Osteoblast (primary cell): ENCODE data around the gene ZFAND5. TPM values are rescaled to one million over a fixed set of nuclear protein-coding genes. Genes with fewer than 3 reads are reported as not detected.
A peak's percentile ranks its signal among the peaks of the same experiment; 100 is the strongest.

Source experiments
- DNase-seq: peaks from one replicate; pipeline ENCODE4 v3.0.0; 2011; ENCODE audit warnings: low spot score, mixed read lengths; ENCODE audit not compliant: insufficient read length; ENCODE audit errors: missing footprints
- H2AFZ ChIP-seq: 2 replicates; pipeline ENCODE4 v1.6.0; 2011; ENCODE audit warnings: mild to moderate bottlenecking, low read length
- H3K27ac ChIP-seq: 2 replicates; pipeline ENCODE4 v1.5.1; 2011; ENCODE audit warnings: mild to moderate bottlenecking, low read depth, low read length, moderate library complexity
- H3K27me3 ChIP-seq: 2 replicates; pipeline ENCODE4 v1.6.0; 2012; ENCODE audit warnings: mild to moderate bottlenecking, control low read depth, inconsistent platforms, low read length, moderate library complexity; ENCODE audit not compliant: insufficient read depth
- H3K36me3 ChIP-seq: 2 replicates; pipeline ENCODE4 v1.5.1; 2011; ENCODE audit warnings: mild to moderate bottlenecking, low read length, control low read depth, moderate library complexity; ENCODE audit not compliant: insufficient read depth
- H3K4me1 ChIP-seq: 2 replicates; pipeline ENCODE4 v1.5.1; 2011; ENCODE audit warnings: mild to moderate bottlenecking, low read length, control low read depth, moderate library complexity; ENCODE audit not compliant: insufficient read depth
- H3K4me2 ChIP-seq: 2 replicates; pipeline ENCODE4 v1.6.0; 2011; ENCODE audit warnings: mild to moderate bottlenecking, low read length; ENCODE audit not compliant: insufficient read depth
- H3K4me3 ChIP-seq: fragments of 200-600 bp; sonication (generic); 3 replicates; pipeline ENCODE4 v1.5.1; 2012; ENCODE audit warnings: mild to moderate bottlenecking, low read length, inconsistent platforms; ENCODE audit not compliant: insufficient read depth
- H3K79me2 ChIP-seq: 2 replicates; pipeline ENCODE4 v1.6.0; 2012; ENCODE audit warnings: mild to moderate bottlenecking, low read length, control low read depth, inconsistent platforms; ENCODE audit not compliant: insufficient read depth
- H3K9me3 ChIP-seq: 2 replicates; pipeline ENCODE4 v1.5.1; 2011; ENCODE audit warnings: low read depth, low read length, control low read depth
- H4K20me1 ChIP-seq: 2 replicates; pipeline ENCODE4 v1.6.0; 2012; ENCODE audit warnings: mild to moderate bottlenecking, low read length, control low read depth; ENCODE audit not compliant: insufficient read depth
- CTCF ChIP-seq: IDR thresholded peaks from 2 replicates; pipeline ENCODE4 v1.5.1; 2011; ENCODE audit warnings: mild to moderate bottlenecking, low read depth, low read length, moderate library complexity; ENCODE audit errors: extremely low read depth
- total RNA-seq: library from RNA; depleted of rRNA; stranded (reverse); fragments of >200 nt; gene quantifications from 2 replicates; pipeline ENCODE4 v1.2.3, GENCODE V29; 2012

ZFAND5 gene
- total RNA-seq, 1 donor, result 164 TPM

GRCh38 chr9:72352911-72353388 lies 12.1 kb downstream of the ZFAND5 start:
- Histone ChIP-seq H3K36me3 (peaks cover 44% of the 10 kb centered on the region), H4K20me1 (peaks cover 33% of the 10 kb centered on the region), H3K4me1 (peaks cover 8% of the 10 kb centered on the region), H3K79me2 (peaks cover 22% of the 10 kb centered on the region), H3K27ac (no peak overlapping the region), H3K4me2 (no peak overlapping the region), H3K27me3 (no peaks in the 10 kb centered on the region), H2AFZ (no peak overlapping the region), H3K4me3 (no peak overlapping the region), H3K9me3 (no peaks in the 10 kb centered on the region)
- no peak for DNase-seq
- no peak for TF ChIP-seq CTCF

GRCh38 chr9:72351538-72352453 lies 13.2 kb downstream of the ZFAND5 start:
- Histone ChIP-seq H3K79me2 (peaks cover 11% of the 10 kb centered on the region), H4K20me1 (peaks cover 23% of the 10 kb centered on the region), H3K4me3 (no peak overlapping the region), H3K4me2 (no peak overlapping the region), H2AFZ (no peak overlapping the region), H3K27ac (no peak overlapping the region), H3K36me3 (peaks cover 33% of the 10 kb centered on the region), H3K27me3 (no peaks in the 10 kb centered on the region), H3K9me3 (no peaks in the 10 kb centered on the region), H3K4me1 (peaks cover 8% of the 10 kb centered on the region)
- TF ChIP-seq CTCF, result no peak
- peak; percentile 89 for DNase-seq

- H3K27me3 ChIP-seq, result no peaks in the 10 kb centered on the region
- H3K79me2 ChIP-seq, result no peaks in the 10 kb centered on the region
- no peak overlapping the region for H3K27ac ChIP-seq
- H3K4me1 ChIP-seq, result peaks cover 8% of the 10 kb centered on the region
- no peak for TF ChIP-seq CTCF
- H3K36me3 ChIP-seq, result peaks cover 14% of the 10 kb centered on the region
- no peak for DNase-seq
- no peaks in the 10 kb centered on the region for H3K9me3 ChIP-seq
- H3K4me3 ChIP-seq, result no peak overlapping the region
- peaks cover 8% of the 10 kb centered on the region for H4K20me1 ChIP-seq
- no peak overlapping the region for H3K4me2 ChIP-seq
- no peak overlapping the region for H2AFZ ChIP-seq
Observed at GRCh38 chr9:72349911-72350310, 15.1 kb downstream of the ZFAND5 start.

GRCh38 chr9:72349240-72349639 lies 15.8 kb downstream of the ZFAND5 start:
- H3K79me2 ChIP-seq, result no peaks in the 10 kb centered on the region
- H4K20me1 ChIP-seq, result peaks cover 1% of the 10 kb centered on the region
- no peak overlapping the region for H2AFZ ChIP-seq
- peaks cover 7% of the 10 kb centered on the region for H3K36me3 ChIP-seq
- no peak overlapping the region for H3K4me3 ChIP-seq
- no peak overlapping the region for H3K4me2 ChIP-seq
- DNase-seq, result peak; percentile 62
- peaks cover 8% of the 10 kb centered on the region for H3K4me1 ChIP-seq
- H3K9me3 ChIP-seq, result no peaks in the 10 kb centered on the region
- H3K27me3 ChIP-seq, result no peaks in the 10 kb centered on the region
- no peak overlapping the region for H3K27ac ChIP-seq
- no peak for TF ChIP-seq CTCF
